Smooth muscle cell (in vitro differentiated cells): ENCODE data around the gene PTP4A1. TPM values are rescaled to one million over a fixed set of nuclear protein-coding genes. Genes with fewer than 3 reads are reported as not detected.
"Not testable (repeated sequence)": the region's sequence is repeated elsewhere in the genome, so short reads cannot be mapped to it uniquely, and the experiment has no call there.

ENCODE experiments used
- DNase-seq: peaks from one replicate; lab custom pipeline; 2025; ENCODE audit not compliant: unreplicated experiment; lab: John Stamatoyannopoulos, UW
- H2AFZ ChIP-seq: fragments of 200-600 bp; sonication (generic); 2 replicates; pipeline ENCODE4 v1.6.0; 2016; ENCODE audit warnings: antibody characterized with exemption, low read depth, mild to moderate bottlenecking
- H3F3A ChIP-seq: fragments of 200-600 bp; sonication (generic); 2 replicates; pipeline ENCODE4 v1.6.0; 2017; ENCODE audit warnings: antibody characterized with exemption, low read depth
- H3K27ac ChIP-seq: fragments of 200-600 bp; sonication (generic); 2 replicates; pipeline ENCODE4 v1.5.1; 2016; ENCODE audit warnings: low read depth, mild to moderate bottlenecking
- H3K27me3 ChIP-seq: fragments of 200-600 bp; sonication (generic); 2 replicates; pipeline ENCODE4 v1.6.1; 2016; ENCODE audit warnings: low read depth, mild to moderate bottlenecking
- H3K36me3 ChIP-seq: fragments of 200-600 bp; sonication (generic); 2 replicates; pipeline ENCODE4 v1.5.1; 2016; ENCODE audit warnings: low read depth
- H3K4me1 ChIP-seq: fragments of 200-600 bp; sonication (generic); 2 replicates; pipeline ENCODE4 v1.5.1; 2016; ENCODE audit warnings: low read depth
- H3K4me2 ChIP-seq: fragments of 200-600 bp; sonication (generic); 2 replicates; pipeline ENCODE4 v1.6.0; 2016; ENCODE audit warnings: mild to moderate bottlenecking
- H3K4me3 ChIP-seq: fragments of 200-600 bp; sonication (generic); 2 replicates; pipeline ENCODE4 v1.5.1; 2016; ENCODE audit warnings: mild to moderate bottlenecking
- H3K79me2 ChIP-seq: fragments of 200-600 bp; sonication (generic); 2 replicates; pipeline ENCODE4 v1.6.0; 2016; ENCODE audit warnings: low read depth, mild to moderate bottlenecking
- H3K9ac ChIP-seq: fragments of 200-600 bp; sonication (generic); 2 replicates; pipeline ENCODE4 v1.6.0; 2016; ENCODE audit warnings: low read depth
- H3K9me3 ChIP-seq: fragments of 200-600 bp; sonication (generic); replicated peaks from 2 replicates; pipeline ENCODE4 v1.5.1; 2016; ENCODE audit warnings: low read depth
- H4K20me1 ChIP-seq: fragments of 200-600 bp; sonication (generic); 2 replicates; pipeline ENCODE4 v1.6.0; 2016; ENCODE audit warnings: low read depth
- WGBS: methylation state at CpG from one replicate; pipeline ENCODE4 v1.1.7; 2016; ENCODE audit warnings: low lambda C conversion rate; 5-methylcytosine and 5-hydroxymethylcytosine counted together
- polyA plus RNA-seq: library from polyadenylated mRNA; unstranded; fragments of >200 nt; fragmentation: Nextera tagmentation; extraction: Ambion mirVana; gene quantifications from 2 replicates; pipeline ENCODE4 v1.2.1, GENCODE V29; 2016
- total RNA-seq: library from RNA; depleted of rRNA; stranded (reverse); fragments of >200 nt; gene quantifications from 2 replicates; pipeline ENCODE4 v1.2.3, GENCODE V29; 2014
- TF ChIP-seq, protein P1 (sequence below): fragments of 200-600 bp; sonication (generic); IDR thresholded peaks from 2 replicates; pipeline ENCODE4 v1.5.1; 2017; ENCODE audit warnings: borderline replicate concordance, mild to moderate bottlenecking, antibody characterized with exemption; ENCODE audit not compliant: insufficient read depth, poor library complexity, severe bottlenecking

Gene PTP4A1
- total and polyA plus RNA-seq, 2 experiments from 2014 or later, result 98.8 to 147 TPM

DNA sequence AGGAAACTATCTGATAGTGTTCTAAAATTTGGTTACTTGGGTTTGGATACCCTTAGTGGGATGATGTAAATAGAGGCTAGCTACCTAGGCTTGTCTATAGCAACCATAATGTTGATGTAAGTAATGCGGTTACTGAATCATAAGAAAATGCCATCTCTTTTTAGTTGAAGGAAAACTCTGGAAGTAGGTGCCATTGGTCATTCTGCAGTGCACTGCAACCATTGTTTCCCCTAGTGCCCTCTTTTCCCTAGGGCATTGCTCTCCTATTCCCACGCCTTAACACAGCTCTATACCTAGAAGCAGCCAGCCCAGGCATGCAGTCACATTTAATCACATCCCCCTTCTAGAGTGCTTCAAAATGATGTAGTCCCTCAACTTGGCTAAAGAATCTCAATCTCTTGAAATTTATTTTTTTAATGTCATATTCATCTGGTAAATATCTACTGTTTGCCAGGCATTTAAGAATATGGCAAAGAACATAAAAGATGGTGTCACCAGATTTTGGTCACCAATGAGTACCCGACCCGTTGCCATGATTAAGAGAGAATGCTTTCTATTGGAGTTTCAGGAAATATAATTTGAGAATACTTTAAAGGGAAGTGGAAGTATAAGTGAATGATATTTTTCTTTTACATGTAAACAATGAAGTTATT is 10.4 kb downstream of the PTP4A1 start:
- Histone ChIP-seq H3K27me3 (no peaks in the 10 kb centered on the region), H3F3A (peaks cover 51% of the 10 kb centered on the region), H3K9ac (no peak overlapping the region), H3K27ac (peak overlapping the region; percentile 35), H3K4me3 (no peak overlapping the region), H3K4me1 (no peaks in the 10 kb centered on the region), H3K9me3 (no peaks in the 10 kb centered on the region), H3K36me3 (peaks cover 45% of the 10 kb centered on the region), H2AFZ (no peak overlapping the region), H3K4me2 (no peak overlapping the region), H3K79me2 (peaks cover 29% of the 10 kb centered on the region), H4K20me1 (peaks cover 63% of the 10 kb centered on the region)
- WGBS, result 98% methylated on average over 4 of the region's 4 CpGs
- TF ChIP-seq, protein P1, sequence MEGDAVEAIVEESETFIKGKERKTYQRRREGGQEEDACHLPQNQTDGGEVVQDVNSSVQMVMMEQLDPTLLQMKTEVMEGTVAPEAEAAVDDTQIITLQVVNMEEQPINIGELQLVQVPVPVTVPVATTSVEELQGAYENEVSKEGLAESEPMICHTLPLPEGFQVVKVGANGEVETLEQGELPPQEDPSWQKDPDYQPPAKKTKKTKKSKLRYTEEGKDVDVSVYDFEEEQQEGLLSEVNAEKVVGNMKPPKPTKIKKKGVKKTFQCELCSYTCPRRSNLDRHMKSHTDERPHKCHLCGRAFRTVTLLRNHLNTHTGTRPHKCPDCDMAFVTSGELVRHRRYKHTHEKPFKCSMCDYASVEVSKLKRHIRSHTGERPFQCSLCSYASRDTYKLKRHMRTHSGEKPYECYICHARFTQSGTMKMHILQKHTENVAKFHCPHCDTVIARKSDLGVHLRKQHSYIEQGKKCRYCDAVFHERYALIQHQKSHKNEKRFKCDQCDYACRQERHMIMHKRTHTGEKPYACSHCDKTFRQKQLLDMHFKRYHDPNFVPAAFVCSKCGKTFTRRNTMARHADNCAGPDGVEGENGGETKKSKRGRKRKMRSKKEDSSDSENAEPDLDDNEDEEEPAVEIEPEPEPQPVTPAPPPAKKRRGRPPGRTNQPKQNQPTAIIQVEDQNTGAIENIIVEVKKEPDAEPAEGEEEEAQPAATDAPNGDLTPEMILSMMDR, result no peak
- DNase-seq, result no peak

DNA sequence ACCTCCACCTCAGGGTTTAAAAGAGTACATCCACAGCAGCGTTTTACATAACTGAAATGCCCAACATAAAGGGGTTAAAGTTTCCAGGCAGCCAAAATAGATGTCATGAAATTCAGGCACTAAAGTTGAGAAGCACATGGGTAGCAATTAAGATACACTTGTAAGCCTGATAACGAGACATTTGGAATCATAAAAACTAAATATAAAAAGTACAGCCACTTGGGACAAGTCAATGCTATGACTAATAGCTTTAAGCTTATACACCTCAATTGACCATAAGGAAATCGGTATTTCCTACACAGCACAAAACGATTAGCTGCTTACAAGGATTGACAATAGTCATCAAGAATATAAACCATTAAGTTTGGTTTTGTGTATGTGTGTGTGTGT is 11.8 kb downstream of the PTP4A1 start:
- Histone ChIP-seq H3F3A (peaks cover 46% of the 10 kb centered on the region), H3K4me3 (no peak overlapping the region), H3K27ac (no peak overlapping the region), H3K79me2 (peaks cover 15% of the 10 kb centered on the region), H2AFZ (no peak overlapping the region), H3K9me3 (no peaks in the 10 kb centered on the region), H3K27me3 (no peaks in the 10 kb centered on the region), H3K9ac (no peak overlapping the region), H3K4me2 (no peak overlapping the region), H3K4me1 (no peaks in the 10 kb centered on the region), H3K36me3 (peaks cover 32% of the 10 kb centered on the region), H4K20me1 (peaks cover 49% of the 10 kb centered on the region)
- no peak for DNase-seq
- TF ChIP-seq, protein P1, result no peak
- 87% methylated on average over 4 of the region's 4 CpGs for WGBS

DNA sequence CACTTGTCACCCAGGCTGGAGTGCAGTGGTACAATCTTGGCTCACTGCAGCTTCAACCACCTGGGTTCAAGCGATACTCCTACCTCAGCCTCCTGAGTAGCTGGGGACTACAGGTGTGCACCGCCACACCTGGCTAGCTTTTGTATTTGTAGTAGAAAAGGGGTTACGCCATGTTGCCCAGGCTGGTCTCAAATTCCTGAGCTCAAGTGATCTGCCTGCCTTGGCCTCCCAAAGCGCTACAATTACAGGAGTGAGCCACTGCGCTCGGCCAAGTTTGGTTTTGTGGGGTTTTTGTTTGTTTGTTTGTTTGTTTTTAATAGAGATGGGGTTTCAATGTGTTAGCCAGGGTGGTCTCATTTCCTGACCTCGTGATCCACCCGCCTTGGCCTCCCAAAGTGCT is 12.3 kb downstream of the PTP4A1 start:
- Histone ChIP-seq H4K20me1 (peaks cover 45% of the 10 kb centered on the region), H3F3A (peaks cover 42% of the 10 kb centered on the region), H3K4me2 (no peak overlapping the region), H3K27ac (no peak overlapping the region), H2AFZ (no peak overlapping the region), H3K4me3 (no peak overlapping the region), H3K27me3 (no peaks in the 10 kb centered on the region), H3K4me1 (no peaks in the 10 kb centered on the region), H3K9ac (no peak overlapping the region), H3K9me3 (no peaks in the 10 kb centered on the region), H3K36me3 (peaks cover 27% of the 10 kb centered on the region), H3K79me2 (peaks cover 10% of the 10 kb centered on the region)
- TF ChIP-seq, protein P1, result no peak
- WGBS, result 97% methylated on average over 8 of the region's 8 CpGs
- no peak for DNase-seq

DNA sequence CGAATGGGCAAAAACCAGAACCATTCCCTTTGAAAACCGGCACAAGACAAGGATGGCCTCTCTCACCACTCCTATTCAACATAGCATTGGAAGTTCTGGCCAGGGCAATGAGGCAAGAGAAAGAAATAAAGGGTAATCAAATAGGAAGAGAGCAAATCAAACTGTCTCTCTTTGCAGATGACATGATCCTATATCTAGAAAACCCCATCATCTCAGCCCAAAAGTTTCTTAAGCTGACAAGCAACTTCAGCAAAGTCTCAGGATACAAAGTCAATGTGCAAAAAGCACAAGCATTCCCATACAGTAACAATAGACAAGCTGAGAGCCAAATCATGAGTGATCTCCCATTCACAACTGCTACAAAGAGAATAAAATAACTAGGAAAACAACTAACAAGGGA is 13.4 kb downstream of the PTP4A1 start:
- not testable (repeated sequence) for H3K27ac ChIP-seq

More for the DNA sequence above, 13.4 kb downstream of the PTP4A1 start:
- H3K27me3 ChIP-seq, DNase-seq, H3K9me3 ChIP-seq, H3K79me2 ChIP-seq, H3K4me3 ChIP-seq, H3K4me1 ChIP-seq, H3K4me2 ChIP-seq, H3K9ac ChIP-seq, H2AFZ ChIP-seq: not testable (repeated sequence)
- peaks cover 16% of the 10 kb centered on the region for H3K36me3 ChIP-seq
- H4K20me1 ChIP-seq, result peaks cover 34% of the 10 kb centered on the region
- 85% methylated on average over 2 of the region's 2 CpGs for WGBS
- H3F3A ChIP-seq, result peaks cover 32% of the 10 kb centered on the region
